GM12878 (cell line): Measurements from ENCODE around the gene ITIH2. TPM values are rescaled to one million over a fixed set of nuclear protein-coding genes. Genes with fewer than 3 reads are reported as not detected.

Experiments used
- ATAC-seq: fragments of 200-7000 bp; cut with Tn5 transposase; 3 replicates; pipeline ENCODE4 v1.9.1; 2020; ENCODE audit warnings: mild to moderate bottlenecking, moderate library complexity
- BruUV-seq: library from RNA; stranded (reverse); fragments of 400-500 nt; replicated peaks from 2 replicates; lab custom pipeline; 2021; lab: Mats Ljungman, UMichigan
- CTCF ChIA-PET: fragments of 300-600 bp; sonication (Branson Sonifier 250); formaldehyde crosslinking; extraction: SDS; loops from one replicate; lab custom pipeline; 2021; ENCODE audit warnings: inconsistent platforms; lab: Yijun Ruan, JAX
- POLR2A ChIA-PET: fragments of 350-600 bp; formaldehyde crosslinking; extraction: SDS; loops from one replicate; lab custom pipeline; 2021; ENCODE audit warnings: inconsistent platforms; lab: Charles Lee
- RAD21 ChIA-PET: fragments of 300-600 bp; sonication (Branson Sonifier 250); formaldehyde crosslinking; loops from one replicate; lab custom pipeline; 2023; ENCODE audit warnings: antibody characterized with exemption; ENCODE audit not compliant: unreplicated experiment; lab: Charles Lee
- SMC1A ChIA-PET: fragments of 300-600 bp; sonication (Branson Sonifier 250); formaldehyde crosslinking; loops from one replicate; lab custom pipeline; 2023; ENCODE audit not compliant: unreplicated experiment, uncharacterized antibody; lab: Charles Lee
- DNase-seq: peaks from one replicate; pipeline ENCODE4 v3.0.0-alpha.2; 2011; ENCODE audit warnings: low read depth, low spot score
- FAIRE-seq: peaks from 3 replicates; lab custom pipeline; 2011; peaks lifted over from hg19 to GRCh38; lab: Jason Lieb, UNC
- H2AFZ ChIP-seq: 2 replicates; pipeline ENCODE4 v1.6.0; 2011; ENCODE audit warnings: low read depth, low read length, control low read depth; ENCODE audit not compliant: control insufficient read depth
- H3K27ac ChIP-seq: 2 replicates; pipeline ENCODE4 v1.5.1; 2011; ENCODE audit warnings: control low read depth; ENCODE audit not compliant: control insufficient read depth, insufficient read depth
- H3K27me3 ChIP-seq, 2 experiments: replicated peaks in 1 of 2; 2 replicates each; pipeline versions ENCODE4 v1.6.0 to v1.6.1; 2011; ENCODE audit warnings: low read length in 1 of 2; ENCODE audit not compliant: control insufficient read depth in 2 of 2, insufficient read depth in 2 of 2
- H3K36me3 ChIP-seq, 2 experiments: 2 replicates each; pipeline ENCODE4 v1.5.1; 2011; ENCODE audit warnings: low read length in 1 of 2; ENCODE audit not compliant: control insufficient read depth in 2 of 2, insufficient read depth in 2 of 2
- H3K4me1 ChIP-seq: 2 replicates; pipeline ENCODE4 v1.6.1; 2011; ENCODE audit warnings: mild to moderate bottlenecking, low read length, moderate library complexity, mixed read lengths; ENCODE audit not compliant: control insufficient read depth, insufficient read depth
- H3K4me2 ChIP-seq: 2 replicates; pipeline ENCODE4 v1.6.0; 2011; ENCODE audit warnings: control low read depth; ENCODE audit not compliant: control insufficient read depth, insufficient read depth
- H3K4me3 ChIP-seq: fragments of 200-600 bp; sonication (generic); 2 replicates; pipeline ENCODE4 v1.5.1; 2016
- H3K79me2 ChIP-seq: 2 replicates; pipeline ENCODE4 v1.6.0; 2011; ENCODE audit warnings: low read length; ENCODE audit not compliant: control insufficient read depth, insufficient read depth
- H3K9ac ChIP-seq: 2 replicates; pipeline ENCODE4 v1.8.0; 2011; ENCODE audit warnings: low read length, control low read depth, mixed read lengths; ENCODE audit not compliant: control insufficient read depth, insufficient read depth
- H3K9me3 ChIP-seq: replicated peaks from 3 replicates; pipeline ENCODE4 v1.5.1; 2011; ENCODE audit warnings: mild to moderate bottlenecking, low read length; ENCODE audit not compliant: control insufficient read depth, insufficient read depth
- H4K20me1 ChIP-seq: 2 replicates; pipeline ENCODE4 v1.6.0; 2011; ENCODE audit not compliant: control insufficient read depth, insufficient read depth
- BACH1 ChIP-seq: fragments of 450-650 bp; IDR thresholded peaks from 2 replicates; pipeline ENCODE4 v1.6.1; 2017; ENCODE audit warnings: mild to moderate bottlenecking, borderline replicate concordance
- EGR1 ChIP-seq, 2 experiments: IDR thresholded peaks; 1 replicate in 1 of 2; 2 replicates in 1 of 2; pipeline ENCODE4 v1.6.1; 2011 to 2012; ENCODE audit warnings: low read depth in 2 of 2, low read length in 2 of 2, borderline replicate concordance in 1 of 2, mild to moderate bottlenecking in 1 of 2, moderate library complexity in 1 of 2
- ESRRA ChIP-seq: IDR thresholded peaks from 2 replicates; pipeline ENCODE4 v1.6.1; 2012; ENCODE audit warnings: mild to moderate bottlenecking, low read length, improper control_type of control experiment
- LARP7 ChIP-seq: fragments of 450-650 bp; IDR thresholded peaks from 2 replicates; pipeline ENCODE4 v1.6.1; 2017; ENCODE audit warnings: mild to moderate bottlenecking
- MTA2 ChIP-seq: fragments of 450-650 bp; IDR thresholded peaks from 2 replicates; pipeline ENCODE4 v1.6.1; 2016; ENCODE audit warnings: low read depth, mild to moderate bottlenecking, moderate library complexity
- NKRF ChIP-seq: fragments of 450-650 bp; conservative IDR thresholded peaks from 2 replicates; pipeline ENCODE4 v1.6.1; 2017; ENCODE audit warnings: mild to moderate bottlenecking, moderate library complexity
- SIN3A ChIP-seq: IDR thresholded peaks from 2 replicates; pipeline ENCODE4 v1.6.1; 2012; ENCODE audit warnings: low read depth, low read length, improper control_type of control experiment
- TCF3 ChIP-seq: IDR thresholded peaks from 2 replicates; pipeline ENCODE4 v1.6.1; 2012; ENCODE audit warnings: low read depth, mild to moderate bottlenecking, low read length, borderline replicate concordance; ENCODE audit not compliant: insufficient read depth
- YY1 ChIP-seq: IDR thresholded peaks from 2 replicates; pipeline ENCODE4 v1.6.1; 2011; ENCODE audit warnings: low read depth, mild to moderate bottlenecking, low read length
- WGBS: methylation state at CpG from one replicate; pipeline ENCODE4 v1.1.6; 2016; ENCODE audit warnings: low lambda C conversion rate; ENCODE audit not compliant: insufficient replicate concordance, insufficient coverage; ENCODE audit errors: missing lambda C conversion rate; 5-methylcytosine and 5-hydroxymethylcytosine counted together
- in situ Hi-C: fragments of 300-500 bp; cut with MboI; formaldehyde crosslinking; loops from 9 replicates; pipeline ENCODE4 v1.14.3; 2018; ENCODE audit warnings: mixed read lengths
- intact Hi-C: fragments of 100-400 bp; cut with micrococcal nuclease; formaldehyde crosslinking; loops from one replicate; pipeline ENCODE4 v1.14.2; 2022; ENCODE audit not compliant: unreplicated experiment
- polyA plus RNA-seq, 11 experiments: library from polyadenylated mRNA; depleted of rRNA in 4 of 11; unstranded in 6 of 11; stranded (reverse) in 5 of 11; fragments of >200 nt; fragmentation: Nextera tagmentation in 4 of 11; fragmentation: Illumina TruSeq in 1 of 11; extraction: Ambion mirVana in 4 of 11; extraction: Trizol in 1 of 11; gene quantifications; 1 replicate in 1 of 11; 2 replicates in 10 of 11; pipeline versions ENCODE4 v1.2.1 to v1.2.3, GENCODE V29; 2011 to 2016; ENCODE audit warnings: inconsistent platforms in 2 of 11, missing spikeins in 2 of 11, low read depth in 1 of 11
- total RNA-seq, 4 experiments: library from RNA; depleted of rRNA in 3 of 4; stranded (reverse); fragments of >200 nt in 3 of 4; fragmentation: Illumina TruSeq in 1 of 4; extraction: Trizol in 1 of 4; gene quantifications; 2 replicates each; pipeline versions ENCODE4 v1.2.1 to v1.2.3, GENCODE V29; 2013 to 2021

The ITIH2 gene
- total and polyA plus RNA-seq, 10 of the 15 experiments (the other 5 are each of a cell fraction or from before 2014, with no cell fraction given) = 0.05 to 0.72 (median 0.53) TPM; not detected in 7

GRCh38 chr10:7787150-7787856 lies 84.2 kb downstream of the ITIH2 start:
- Histone ChIP-seq H3K27me3 (no peaks in the 10 kb centered on the region), H3K79me2 (peaks cover 87% of the 10 kb centered on the region), H3K4me1 (no peaks in the 10 kb centered on the region; the same call in 1 of the 2 replicates), H3K4me2 (peak overlapping the region; percentile 85), H3K9ac (peak overlapping the region; percentile 94), H3K27ac (peak overlapping the region; percentile 88), H3K4me3 (peak overlapping the region; percentile 97), H3K9me3 (no peaks in the 10 kb centered on the region), H3K36me3 (peaks cover 0 to 4% of the 10 kb centered on the region in 2 experiments; a peak in 1 of 4 replicates), H2AFZ (peak overlapping the region; percentile 92), H4K20me1 (no peaks in the 10 kb centered on the region; the same call in 1 of the 2 replicates)
- ChIA-PET SMC1A (interaction anchor here (0.8 to 1.4 kb wide), 6 partner anchors 12 to 34 kb away, joined by 3 to 6 read pairs (median 4); no protein-coding TSS in a partner anchor), POLR2A (interaction anchor here (0.6 to 1.4 kb wide), 8 partner anchors 23 to 516 kb away, joined by 3 to 10 read pairs (median 3); partner anchors contain the start of gene TAF3), RAD21 (interaction anchor here (0.7 to 1.6 kb wide), 5 partner anchors 12 to 262 kb away, joined by 3 to 7 read pairs (median 5); partner anchors contain the start of gene TAF3), CTCF (interaction anchor here (0.8 to 3.4 kb wide), 4 partner anchors 32 to 294 kb away, joined by 3 to 24 read pairs (median 4); partner anchors contain the start of gene TAF3)
- intact Hi-C loops (loop anchor here (10.0 kb wide), 1 partner anchor 263 kb away; no protein-coding TSS in a partner anchor), in situ Hi-C loops (no loop called here)
- 7% methylated on average over 21 of the region's 26 CpGs for WGBS
- DNase-seq (no peak), ATAC-seq (peak; percentile 7), FAIRE-seq (no peak)
- TF ChIP-seq EGR1 (IDR thresholded peaks at IDR 0.05; ENCODE audit: borderline replicate concordance in 1 of 2, low read depth in 2 of 2, low read length in 2 of 2) (no peak), YY1 (no peak), LARP7 (0 out of 2 replicates have a peak, but pooled peaks have one; percentile 14), SIN3A (no peak), BACH1 (0 out of 2 replicates have a peak, but pooled peaks have one; percentile 19), MTA2 (no peak), ESRRA (no peak), NKRF (peak; percentile 22; the same call in 1 of the 2 replicates), TCF3 (no peak)
- BruUV-seq = TSS peak; percentile 83
